PC-9 (cell line): ENCODE results near the gene PROC.

Experiments used
- EZH2 ChIP-seq: fragments of 200-600 bp; sonication (generic); IDR thresholded peaks from 2 replicates; pipeline ENCODE4 v1.8.0; 2017; ENCODE audit warnings: antibody characterized with exemption, low read depth
- TF ChIP-seq, protein P1 (sequence below): fragments of 200-600 bp; sonication (generic); conservative IDR thresholded peaks from 2 replicates; pipeline ENCODE4 v1.6.1; 2017; ENCODE audit warnings: mixed run types, antibody characterized with exemption, mild to moderate bottlenecking, moderate library complexity

DNA sequence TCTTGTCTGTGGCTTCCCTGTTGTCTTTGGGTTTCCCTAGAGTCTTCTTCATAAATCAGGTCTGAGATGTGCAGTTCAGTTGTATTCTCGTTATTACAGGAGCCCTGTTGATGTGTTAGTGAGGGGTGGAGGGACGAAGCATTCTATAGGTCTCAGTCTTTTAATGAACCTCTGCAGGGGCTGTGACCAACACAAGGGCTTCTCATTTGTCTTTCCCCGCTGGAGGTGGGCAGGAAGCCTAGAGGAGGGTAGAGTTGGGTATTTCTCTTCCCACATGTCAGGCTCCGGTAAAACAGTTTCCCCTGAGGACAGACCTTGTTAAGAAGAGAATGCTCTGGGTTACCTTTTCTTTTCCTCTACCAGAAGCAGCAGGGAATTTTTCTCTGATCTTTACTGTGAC lies 31.2 kb downstream of the PROC start:
- TF ChIP-seq, protein P1, sequence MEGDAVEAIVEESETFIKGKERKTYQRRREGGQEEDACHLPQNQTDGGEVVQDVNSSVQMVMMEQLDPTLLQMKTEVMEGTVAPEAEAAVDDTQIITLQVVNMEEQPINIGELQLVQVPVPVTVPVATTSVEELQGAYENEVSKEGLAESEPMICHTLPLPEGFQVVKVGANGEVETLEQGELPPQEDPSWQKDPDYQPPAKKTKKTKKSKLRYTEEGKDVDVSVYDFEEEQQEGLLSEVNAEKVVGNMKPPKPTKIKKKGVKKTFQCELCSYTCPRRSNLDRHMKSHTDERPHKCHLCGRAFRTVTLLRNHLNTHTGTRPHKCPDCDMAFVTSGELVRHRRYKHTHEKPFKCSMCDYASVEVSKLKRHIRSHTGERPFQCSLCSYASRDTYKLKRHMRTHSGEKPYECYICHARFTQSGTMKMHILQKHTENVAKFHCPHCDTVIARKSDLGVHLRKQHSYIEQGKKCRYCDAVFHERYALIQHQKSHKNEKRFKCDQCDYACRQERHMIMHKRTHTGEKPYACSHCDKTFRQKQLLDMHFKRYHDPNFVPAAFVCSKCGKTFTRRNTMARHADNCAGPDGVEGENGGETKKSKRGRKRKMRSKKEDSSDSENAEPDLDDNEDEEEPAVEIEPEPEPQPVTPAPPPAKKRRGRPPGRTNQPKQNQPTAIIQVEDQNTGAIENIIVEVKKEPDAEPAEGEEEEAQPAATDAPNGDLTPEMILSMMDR = no peak
- TF ChIP-seq EZH2 = no peak
